Urothelium cell line (cell line): ENCODE results near the gene OR13C2.

Source experiments
- DNase-seq: peaks from one replicate; pipeline ENCODE4 v3.0.0; 2011; ENCODE audit warnings: low spot score, mixed read lengths
- FAIRE-seq: peaks from 2 replicates; lab custom pipeline; 2011; peaks lifted over from hg19 to GRCh38; lab: Jason Lieb, UNC

The OR13C2 gene

GRCh38 chr9:104555521-104555920 is 49.9 kb downstream of the OR13C2 start:
- DNase-seq (no peak), FAIRE-seq (no peak)
